ENCODE results near the gene LIMS1. TPM values are rescaled to one million over a fixed set of nuclear protein-coding genes. Genes with fewer than 3 reads are reported as not detected.

LIMS1 gene
- total RNA-seq, 6 donors from 2014 or later, result 51.3 to 148 (median 87.7) TPM

- ATAC-seq (ENCODE audit: low FRiP score in 2 of 2), result no peak
- WGBS, 2 donors, result 81 to 88% methylated on average over 5 of the region's 5 CpGs
- Histone ChIP-seq H3K27ac (no peak overlapping the region), H3K4me3 (no peak overlapping the region), H3K36me3 (no peaks in the 10 kb centered on the region), H3K27me3 (no peaks in the 10 kb centered on the region), H3K4me1 (peaks cover 0 to 1% (median under 1%) of the 10 kb centered on the region in 4 donors), H3K9me3 (no peaks in the 10 kb centered on the region)
- DNase-seq, result no peak
- TF ChIP-seq EP300 (IDR thresholded peaks at IDR 0.05), result no peak
- TF ChIP-seq POLR2A (IDR thresholded peaks at IDR 0.05), result no peak
- TF ChIP-seq POLR2AphosphoS5 (IDR thresholded peaks at IDR 0.05), result no peak
- TF ChIP-seq CTCF (IDR thresholded peaks at IDR 0.05), result no peak
These were observed 13.3 kb downstream of the LIMS1 start for GRCh38 chr2:108547606-108548005.

- 76 to 81% methylated on average over 9 of the region's 9 CpGs for WGBS, 2 donors
- TF ChIP-seq POLR2AphosphoS5 (IDR thresholded peaks at IDR 0.05), result no peak
- no peak for ATAC-seq (ENCODE audit: low FRiP score in 2 of 2)
- Histone ChIP-seq H3K9me3 (no peaks in the 10 kb centered on the region), H3K4me1 (peaks cover 6 to 9% (median 8%) of the 10 kb centered on the region in 4 donors), H3K27ac (no peak overlapping the region), H3K4me3 (no peak overlapping the region), H3K36me3 (no peaks in the 10 kb centered on the region), H3K27me3 (no peaks in the 10 kb centered on the region)
- no peak for DNase-seq
These were observed 14.1 kb downstream of the LIMS1 start for GRCh38 chr2:108548208-108549003.

GRCh38 chr2:108552566-108552965 is 18.3 kb downstream of the LIMS1 start:
- Histone ChIP-seq H3K4me1 (peaks cover 11 to 19% (median 14%) of the 10 kb centered on the region in 4 donors), H3K27ac (no peak overlapping the region), H3K27me3 (no peaks in the 10 kb centered on the region), H3K9me3 (no peaks in the 10 kb centered on the region), H3K36me3 (no peaks in the 10 kb centered on the region), H3K4me3 (no peak overlapping the region)
- DNase-seq, result no peak
- no peak for TF ChIP-seq POLR2AphosphoS5 (IDR thresholded peaks at IDR 0.05)
- no peak for TF ChIP-seq CTCF (IDR thresholded peaks at IDR 0.05)
- no peak for TF ChIP-seq EP300 (IDR thresholded peaks at IDR 0.05)
- TF ChIP-seq POLR2A (IDR thresholded peaks at IDR 0.05), result no peak
- no peak for ATAC-seq (ENCODE audit: low FRiP score in 2 of 2)
- WGBS, 2 donors, result 80 to 87% methylated on average over 2 of the region's 2 CpGs

DNA sequence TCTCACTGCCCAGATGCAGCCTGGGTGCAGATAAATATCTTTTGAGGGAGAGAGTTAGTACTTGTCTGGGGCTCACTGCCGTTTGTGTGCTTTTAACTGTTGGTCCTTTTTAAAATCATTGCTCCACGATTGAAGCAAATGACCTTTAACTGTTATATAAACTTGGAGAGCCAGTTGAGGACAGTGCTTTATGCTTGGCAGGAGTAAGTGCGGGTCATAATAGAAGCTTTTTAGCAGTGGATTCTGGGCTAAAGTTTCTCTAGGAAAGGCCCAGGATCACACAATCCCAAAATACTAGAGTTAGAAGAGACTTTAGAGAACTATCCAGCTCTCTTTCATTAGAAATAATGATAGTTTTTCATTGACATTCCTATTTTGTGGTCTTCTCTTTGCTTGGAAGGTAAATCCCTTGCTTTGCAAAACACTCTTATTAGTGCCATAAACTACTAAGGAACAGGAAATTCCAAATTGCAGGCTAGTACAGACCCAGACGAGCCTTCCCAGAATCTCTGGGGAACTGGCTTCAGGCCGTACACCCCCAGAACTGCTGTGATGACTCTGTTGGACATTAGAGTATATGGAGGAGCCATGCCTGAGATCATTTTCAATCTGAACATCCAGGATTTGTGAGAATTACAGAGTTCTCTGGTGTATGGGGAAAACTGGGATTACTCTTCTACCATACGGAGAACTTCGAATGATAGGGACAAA is 19.1 kb downstream of the LIMS1 start:
- Histone ChIP-seq H3K4me1 (peaks cover 11 to 19% (median 14%) of the 10 kb centered on the region in 4 donors), H3K27ac (peak overlapping the region in 1 of 4 donors; percentile 1), H3K9me3 (no peaks in the 10 kb centered on the region), H3K27me3 (no peaks in the 10 kb centered on the region), H3K36me3 (no peaks in the 10 kb centered on the region), H3K4me3 (no peak overlapping the region)
- TF ChIP-seq POLR2AphosphoS5 (IDR thresholded peaks at IDR 0.05) (no peak), CTCF (IDR thresholded peaks at IDR 0.05) (no peak), EP300 (IDR thresholded peaks at IDR 0.05) (no peak), POLR2A (IDR thresholded peaks at IDR 0.05) (no peak)
- ATAC-seq (ENCODE audit: low FRiP score in 2 of 2), result peak in 1 of 2 donors; percentile 32
- WGBS, 2 donors, result 52 to 66% methylated on average over 7 of the region's 7 CpGs
- no peak for DNase-seq

- no peak overlapping the region for H3K4me3 ChIP-seq
- DNase-seq (no peak), ATAC-seq (ENCODE audit: low FRiP score in 2 of 2) (no peak)
- no peak overlapping the region for H3K27ac ChIP-seq
- peaks cover 11 to 19% (median 14%) of the 10 kb centered on the region in 4 donors for H3K4me1 ChIP-seq
- 83 to 86% methylated on average over 5 of the region's 5 CpGs for WGBS, 2 donors
- no peak for TF ChIP-seq CTCF (IDR thresholded peaks at IDR 0.05)
- no peak for TF ChIP-seq POLR2A (IDR thresholded peaks at IDR 0.05)
- TF ChIP-seq POLR2AphosphoS5 (IDR thresholded peaks at IDR 0.05), result no peak
- TF ChIP-seq EP300 (IDR thresholded peaks at IDR 0.05), result no peak
- H3K9me3 ChIP-seq, result no peaks in the 10 kb centered on the region
- no peaks in the 10 kb centered on the region for H3K36me3 ChIP-seq
- no peaks in the 10 kb centered on the region for H3K27me3 ChIP-seq
These were observed 20.3 kb downstream of the LIMS1 start for GRCh38 chr2:108554528-108554927.
